NCI-H2227 (cell line): ENCODE results near the gene ZNF93.
"Not testable (repeated sequence)": the region's sequence is repeated elsewhere in the genome, so short reads cannot be mapped to it uniquely, and the experiment has no call there.

Source experiments
- DNase-seq: peaks from one replicate; lab custom pipeline; 2025; ENCODE audit not compliant: unreplicated experiment; lab: John Stamatoyannopoulos, UW

Gene ZNF93

GRCh38 chr19:19900729-19901444 is at the start of gene ZNF93:
ZNF93 (plus strand) TSS chr19:19900946; CDS start chr19:19901089, 143 bp downstream.
- DNase-seq = peak; percentile 94

GRCh38 chr19:19851740-19852139 is 49.0 kb upstream of the ZNF93 start:
- DNase-seq = not testable (repeated sequence)

GRCh38 chr19:19858751-19859150 is 42.0 kb upstream of the ZNF93 start:
- DNase-seq = no peak

- DNase-seq = no peak
These were observed 39.9 kb upstream of the ZNF93 start for GRCh38 chr19:19860756-19861390.

GRCh38 chr19:19865750-19866610 is 34.8 kb upstream of the ZNF93 start, which contains the start of gene ZNF253:
ZNF253 (plus strand) TSS chr19:19865882; CDS start chr19:19865997, 115 bp downstream.
- DNase-seq = peak; percentile 93

- DNase-seq = peak; percentile 5
These were observed 34.0 kb upstream of the ZNF93 start for GRCh38 chr19:19866611-19867248.

- DNase-seq = not testable (repeated sequence)
These were observed 30.7 kb upstream of the ZNF93 start for GRCh38 chr19:19870086-19870485.

GRCh38 chr19:19871932-19872331 is 28.8 kb upstream of the ZNF93 start:
- DNase-seq = no peak

- no peak for DNase-seq
These were observed 27.4 kb upstream of the ZNF93 start for GRCh38 chr19:19873381-19873780.

GRCh38 chr19:19877724-19878123 is 23.0 kb upstream of the ZNF93 start:
- no peak for DNase-seq

- DNase-seq = no peak
These were observed 16.2 kb upstream of the ZNF93 start for GRCh38 chr19:19884583-19884982.

GRCh38 chr19:19892055-19892941 is 8.4 kb upstream of the ZNF93 start:
- DNase-seq = not testable (repeated sequence)

GRCh38 chr19:19900139-19900728 is 512 bp upstream of the ZNF93 start:
- DNase-seq = peak; percentile 17

GRCh38 chr19:19907551-19907950 is 6.8 kb downstream of the ZNF93 start:
- DNase-seq = not testable (repeated sequence)

- DNase-seq = no peak
These were observed 8.9 kb downstream of the ZNF93 start for GRCh38 chr19:19909654-19910053.

GRCh38 chr19:19911150-19911549 is 10.4 kb downstream of the ZNF93 start:
- no peak for DNase-seq

GRCh38 chr19:19914596-19914995 is 13.8 kb downstream of the ZNF93 start:
- no peak for DNase-seq

- peak; percentile 0 for DNase-seq
These were observed 29.7 kb downstream of the ZNF93 start for GRCh38 chr19:19930417-19930816.

- DNase-seq = not testable (repeated sequence)
These were observed 32.9 kb downstream of the ZNF93 start for GRCh38 chr19:19933432-19934314.
